ENCODE measurements around the gene CCDC182.

CCDC182 gene

DNA sequence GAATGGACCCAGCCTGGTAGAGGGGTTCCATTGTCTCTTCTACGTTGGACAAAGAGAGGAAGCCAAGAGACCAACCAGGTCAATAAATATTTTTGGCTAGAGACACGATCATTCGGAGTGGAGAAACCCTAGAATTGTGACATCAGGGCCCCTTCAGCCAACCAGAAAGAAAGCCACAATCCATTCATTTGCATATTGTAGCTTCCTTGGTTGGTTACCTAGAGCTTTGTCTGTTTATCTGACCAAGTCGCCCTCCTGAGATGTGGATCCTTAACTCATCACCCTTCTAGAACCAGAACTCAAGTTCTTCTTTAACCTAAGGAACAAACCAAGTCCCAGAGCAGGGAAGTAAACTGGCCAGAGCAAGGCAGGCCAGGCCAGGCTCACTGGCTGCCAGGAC, at the start of gene CCDC182:
Gene CCDC182 (minus strand): TSS at position 58 of the 400 bp plus-strand sequence. CDS start 27 bp downstream, at position 31.
- DNase-seq = peak in 1 of 2 donors; percentile 4

DNA sequence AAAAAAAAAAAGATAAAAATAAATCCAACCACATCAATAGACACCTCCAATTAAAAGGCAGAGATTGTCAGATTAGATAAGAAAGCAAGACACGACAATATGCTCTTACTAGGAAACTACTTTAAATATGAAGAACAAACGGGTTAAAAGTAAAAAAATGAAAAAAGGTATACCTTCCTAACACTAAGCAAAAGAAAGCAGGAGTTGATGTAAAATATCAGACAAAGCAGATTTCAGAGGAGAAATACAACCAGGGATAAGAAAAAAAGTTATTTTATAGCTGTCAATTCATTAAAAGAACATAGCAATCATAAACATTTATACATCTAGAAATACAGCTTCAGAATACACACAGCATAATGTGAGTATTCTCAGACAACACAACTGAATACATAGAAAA, 49.7 kb upstream of the CCDC182 start:
- no peak for DNase-seq

GRCh38 chr17:57788725-57789124, 43.6 kb upstream of the CCDC182 start:
- DNase-seq = peak; percentile 7 to 42

GRCh38 chr17:57785022-57785421, 39.9 kb upstream of the CCDC182 start:
- DNase-seq = no peak

DNA sequence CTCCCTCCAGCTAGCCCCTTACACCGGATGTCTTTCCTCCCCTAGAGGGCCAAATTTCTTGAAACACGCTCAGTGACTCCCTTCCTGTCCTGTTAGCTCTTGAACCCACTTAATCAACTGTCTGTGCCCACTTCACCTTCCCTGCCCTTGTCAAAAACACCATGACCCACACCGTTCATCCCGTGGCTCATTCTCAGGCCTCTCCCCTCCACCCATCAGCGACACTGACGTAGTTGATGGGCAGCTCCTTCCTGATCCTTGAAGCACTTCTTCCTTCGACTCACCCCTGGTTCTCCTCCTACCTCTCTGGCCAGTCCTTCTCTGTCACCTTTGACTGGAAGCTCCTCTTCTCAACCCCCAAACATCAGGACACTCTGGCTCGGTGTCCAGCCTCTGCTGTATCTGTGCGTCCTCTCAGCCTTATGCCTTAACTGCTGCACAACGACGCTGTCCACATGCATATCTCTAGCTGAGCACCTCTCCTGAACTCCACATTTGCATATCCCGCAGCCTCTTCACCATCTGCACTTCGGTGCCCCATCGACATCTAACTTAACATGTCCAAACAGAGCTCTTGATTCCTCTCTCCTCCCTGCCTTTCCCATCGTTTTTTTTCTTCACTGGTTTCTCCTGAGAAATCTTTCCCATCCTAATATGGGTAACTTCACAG, 39.3 kb upstream of the CCDC182 start:
- DNase-seq = no peak

GRCh38 chr17:57783338-57783742, 38.2 kb upstream of the CCDC182 start:
- DNase-seq = peak; percentile 58 to 88

GRCh38 chr17:57782647-57783337, 37.7 kb upstream of the CCDC182 start:
- no peak for DNase-seq

GRCh38 chr17:57782062-57782490, 37.0 kb upstream of the CCDC182 start:
- DNase-seq = peak; percentile 18 to 63

DNA sequence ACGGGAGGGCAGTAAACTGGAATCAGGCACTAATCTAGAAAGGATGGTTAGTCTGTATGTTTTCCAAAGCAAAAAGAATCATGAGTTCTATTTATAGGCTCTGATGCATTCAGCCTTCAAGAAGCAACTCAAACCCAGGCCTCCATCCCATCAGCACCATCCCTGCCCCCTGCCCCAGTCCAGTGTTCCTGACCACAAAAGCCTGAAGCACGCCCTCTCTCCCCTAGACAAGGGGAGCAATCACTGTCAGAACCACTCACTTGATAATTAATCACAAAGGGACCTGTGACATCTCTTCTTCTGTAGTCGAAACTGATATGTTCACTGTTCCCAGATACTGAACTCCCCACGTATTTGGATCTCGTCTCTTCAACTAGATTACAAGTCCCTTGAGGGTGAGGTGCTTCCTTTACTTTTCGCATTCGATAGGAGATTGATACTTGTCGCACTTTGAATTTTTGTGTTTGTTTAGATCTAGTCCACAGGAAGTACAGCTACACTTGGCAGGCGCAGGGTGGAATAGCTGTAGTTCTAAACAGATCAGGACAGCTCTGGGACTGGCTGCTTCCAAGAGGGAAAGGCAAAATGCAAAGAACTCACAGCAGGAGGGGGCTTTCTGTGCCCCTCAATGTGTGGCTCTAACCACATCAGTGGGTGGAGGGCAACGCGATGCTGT, 36.4 kb upstream of the CCDC182 start:
- no peak for DNase-seq

DNA sequence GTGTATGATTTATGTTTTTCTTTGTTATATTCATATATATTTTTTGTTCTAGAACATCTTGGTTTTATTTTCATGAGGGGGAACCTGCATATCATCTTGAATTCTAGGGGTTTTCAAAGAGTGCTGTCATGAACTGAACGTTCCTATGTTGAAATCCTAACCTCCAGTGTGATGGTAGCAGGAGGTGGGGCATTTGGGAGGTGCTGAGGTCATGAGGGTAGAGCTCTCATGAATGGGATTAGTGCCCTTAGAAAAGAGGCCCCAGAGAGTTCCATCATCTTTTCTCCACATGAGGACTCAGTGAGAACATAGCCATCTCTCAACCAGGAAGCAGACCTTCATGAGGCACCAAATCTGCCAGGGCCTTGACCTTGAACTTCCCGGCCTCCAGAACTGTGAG, 34.6 kb upstream of the CCDC182 start:
- DNase-seq = peak in 1 of 2 donors; percentile 53

- no peak for DNase-seq
Measured at GRCh38 chr17:57778306-57778705, 33.2 kb upstream of the CCDC182 start.

DNA sequence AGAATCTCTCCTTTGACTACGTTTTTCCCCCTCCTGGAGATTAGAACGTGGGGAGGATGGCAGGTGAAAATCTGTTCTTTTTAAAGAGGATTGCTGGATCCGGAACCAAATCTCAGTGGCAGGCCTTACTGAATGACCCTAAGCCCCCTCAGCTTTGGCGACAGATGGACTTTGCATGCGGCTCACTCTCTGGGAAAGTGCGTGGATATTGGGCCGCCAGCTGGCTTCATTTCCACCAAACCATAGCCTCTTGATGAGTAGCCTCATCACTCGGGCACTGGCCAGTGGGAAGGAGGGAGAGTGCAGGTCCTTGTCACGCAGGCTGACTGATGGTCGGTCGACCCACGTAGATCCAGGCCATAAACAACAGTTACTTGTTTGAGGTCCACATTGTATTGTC, 31.3 kb upstream of the CCDC182 start:
- no peak for DNase-seq

DNA sequence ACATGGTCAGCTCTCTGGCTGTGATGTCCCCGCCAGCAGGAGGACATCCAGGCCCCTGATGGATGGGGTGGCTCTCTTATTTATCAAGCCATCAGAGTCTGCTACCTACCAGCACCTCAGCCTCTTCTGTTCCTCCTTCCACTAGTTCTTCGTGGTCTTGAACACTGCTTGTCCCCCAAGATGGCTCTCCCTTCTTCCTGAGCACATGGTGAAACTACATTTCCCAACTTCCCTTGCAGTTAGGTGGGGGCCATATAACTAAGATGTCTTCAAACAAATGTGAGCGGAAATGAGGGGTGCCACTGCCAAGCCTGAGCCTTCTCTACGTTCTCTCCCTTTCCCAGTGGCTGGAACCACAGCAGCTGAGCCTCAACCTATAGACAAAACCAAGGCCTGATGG, 29.8 kb upstream of the CCDC182 start:
- no peak for DNase-seq

- DNase-seq = peak; percentile 15 to 51
Measured at GRCh38 chr17:57773557-57773956, 28.5 kb upstream of the CCDC182 start.

- no peak for DNase-seq
Measured at GRCh38 chr17:57772774-57773173, 27.7 kb upstream of the CCDC182 start.

- no peak for DNase-seq
Measured at GRCh38 chr17:57767561-57767960, 22.5 kb upstream of the CCDC182 start.

DNA sequence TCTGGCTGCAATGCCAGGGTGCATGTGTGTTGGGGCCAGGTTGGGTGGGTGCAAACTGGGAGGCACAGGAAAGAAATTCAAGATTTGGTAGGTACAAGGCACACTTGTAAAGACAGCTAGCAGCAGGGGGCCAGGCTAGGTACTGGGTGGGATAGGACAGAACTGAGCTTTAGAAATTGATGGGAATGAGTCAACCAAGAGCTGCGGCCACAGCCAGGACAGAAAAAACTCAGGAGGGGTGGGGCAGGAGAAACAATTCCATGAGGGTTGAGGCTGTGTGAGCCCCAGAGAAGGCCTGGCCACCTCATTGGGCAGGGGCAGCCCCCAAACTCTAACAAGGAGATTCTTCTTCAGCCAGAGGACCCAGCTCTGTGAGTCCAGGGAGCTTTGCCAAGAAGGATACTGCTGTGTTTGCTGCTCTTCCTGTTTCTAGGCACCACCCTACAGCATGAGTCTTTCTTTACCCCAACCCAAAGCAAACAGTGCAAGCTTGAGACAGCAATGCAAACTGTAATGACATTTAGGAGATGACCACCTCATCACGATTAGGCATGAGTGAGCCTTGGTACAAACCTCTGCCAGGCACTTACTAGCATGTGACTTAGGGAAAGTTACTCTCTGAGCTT, 21.3 kb upstream of the CCDC182 start:
- no peak for DNase-seq

DNA sequence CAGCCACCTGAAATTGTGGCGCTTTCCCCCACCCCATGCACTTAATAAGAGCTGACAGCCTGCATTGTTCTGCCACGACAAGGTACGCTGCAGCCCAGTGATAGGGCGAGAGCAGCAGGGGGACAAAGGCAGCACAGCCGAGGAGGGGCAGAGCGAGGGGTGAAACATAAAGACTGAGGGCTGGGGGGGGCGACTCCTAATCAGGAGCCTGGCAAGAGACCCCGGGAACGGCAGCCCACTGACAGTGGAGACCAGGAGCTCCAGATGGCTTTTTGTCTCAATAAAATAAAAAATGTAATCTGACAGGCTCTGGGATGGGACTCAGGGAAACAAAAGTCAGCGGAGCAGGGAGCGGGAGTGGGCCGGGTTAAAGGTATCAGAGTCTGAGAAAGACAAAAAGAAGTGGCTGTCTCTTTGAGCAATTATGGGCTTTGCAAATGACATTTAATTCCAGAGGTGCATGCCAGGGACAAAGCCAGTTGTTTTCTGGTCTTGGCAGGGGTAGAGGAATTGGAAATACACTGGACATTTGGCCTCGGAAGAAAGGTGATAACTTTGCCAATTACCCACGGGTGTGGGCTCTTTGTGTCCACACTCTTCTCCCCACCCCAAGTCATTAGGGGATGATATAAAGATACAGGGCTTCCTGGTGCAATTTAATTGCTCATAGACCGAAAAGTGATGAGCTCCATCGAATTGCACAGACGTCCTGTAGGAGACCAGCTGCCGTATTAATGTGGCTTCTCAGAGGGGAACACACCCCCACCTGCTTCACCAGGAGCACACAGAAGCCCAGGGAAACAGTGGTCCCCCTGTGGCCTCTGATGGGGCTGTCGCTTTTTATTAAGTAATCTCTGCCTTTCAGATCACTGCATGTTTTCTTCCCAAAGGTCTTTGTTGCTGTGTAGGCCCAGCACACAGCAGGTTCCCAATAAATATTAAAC, 17.6 kb upstream of the CCDC182 start:
- DNase-seq = no peak

GRCh38 chr17:57761887-57762286, 16.8 kb upstream of the CCDC182 start:
- DNase-seq = no peak

GRCh38 chr17:57760046-57760445, 14.9 kb upstream of the CCDC182 start:
- no peak for DNase-seq

DNA sequence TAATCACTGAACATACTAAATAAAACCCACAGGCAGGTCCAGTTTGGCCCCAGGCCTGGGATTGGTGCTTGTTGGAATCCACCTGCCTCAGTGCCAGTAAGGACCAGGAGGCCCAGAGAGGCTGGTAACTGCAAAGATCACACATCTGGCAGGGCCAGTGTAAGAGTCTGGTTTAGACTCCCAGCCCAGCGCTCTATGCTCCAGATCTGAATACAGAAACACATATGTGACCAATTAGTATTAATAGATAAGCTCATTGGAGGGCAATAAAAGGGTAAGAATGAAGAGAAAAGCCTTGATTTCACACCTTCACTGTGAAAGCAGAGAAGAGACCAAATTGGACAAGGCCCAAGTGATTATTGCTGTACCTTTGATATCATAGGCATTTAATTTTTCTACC, 13.6 kb upstream of the CCDC182 start:
- DNase-seq = no peak

DNA sequence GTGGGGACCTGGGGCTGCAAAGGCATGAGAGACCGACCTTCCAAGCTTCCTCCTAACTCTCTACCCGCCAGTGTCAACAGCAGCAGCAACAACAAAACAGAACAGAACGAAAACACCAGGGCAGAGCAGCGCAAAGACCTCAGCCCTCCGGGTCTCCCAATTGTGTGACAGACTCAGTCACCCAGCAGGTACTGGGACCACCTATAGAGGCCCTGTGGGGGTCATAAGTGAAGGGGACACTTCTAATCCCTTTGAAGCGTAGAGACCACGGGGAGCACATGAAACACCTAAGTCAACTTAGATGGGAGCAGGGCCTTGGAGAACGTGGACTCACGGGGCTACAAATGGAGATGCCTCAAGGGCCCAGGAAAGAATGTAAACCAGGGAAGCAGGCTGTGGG, 12.6 kb upstream of the CCDC182 start:
- DNase-seq = no peak
